ENCODE measurements around the gene RNF223.

Gene RNF223

DNA sequence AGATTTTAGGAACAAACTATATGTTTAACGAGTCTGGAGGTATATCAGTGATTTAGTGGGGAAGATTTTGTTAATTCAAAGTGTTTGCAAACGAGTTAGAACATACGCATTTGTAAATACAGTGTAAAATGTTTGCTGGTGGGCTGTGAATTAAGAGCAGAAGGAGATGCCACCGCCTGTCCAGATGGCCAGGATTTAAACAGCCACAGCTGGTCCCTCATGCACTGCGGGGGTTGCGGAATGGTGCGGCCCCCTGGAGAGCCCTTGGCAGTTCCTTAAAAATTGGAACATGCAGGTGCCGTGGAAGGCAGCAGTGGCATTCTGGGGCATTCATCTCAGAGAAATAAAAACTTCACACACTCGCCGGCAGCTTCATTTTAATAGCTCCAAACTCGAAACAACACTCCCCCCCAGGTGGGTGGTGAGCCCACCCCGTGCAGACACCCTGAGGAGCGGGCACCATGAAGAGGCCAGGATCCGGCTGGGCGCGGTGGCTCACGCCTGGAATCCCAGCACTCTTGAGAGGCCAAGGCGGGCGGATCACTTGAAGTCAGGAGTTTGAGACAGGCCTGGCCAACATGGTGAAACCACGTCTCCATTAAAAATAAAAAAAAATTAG lies 45.3 kb upstream of the RNF223 start:
- 93% methylated on average over 17 of the region's 20 CpGs for WGBS (ENCODE audit: insufficient coverage)
- CTCF ChIA-PET: interaction anchor here (1.1 to 6.6 kb wide), 3 partner anchors 18 to 132 kb away, joined by 3 to 60 read pairs (median 5); no protein-coding TSS in a partner anchor
- Histone ChIP-seq H3K9me3 (ENCODE audit: control extremely low read depth in 1 of 5, control insufficient read depth in 4 of 5, insufficient read depth in 2 of 5, low read depth in 1 of 5, low read length in 4 of 5) (peaks cover 0 to 5% (median under 1%) of the 10 kb centered on the region in 5 experiments), H3K27me3 (replicated peaks in 2 of 5; ENCODE audit: control insufficient read depth in 4 of 5, insufficient read depth in 5 of 5, low read length in 4 of 5) (peaks cover 0 to 31% (median 3%) of the 10 kb centered on the region in 5 experiments), H3K36me3 (ENCODE audit: control insufficient read depth in 4 of 4, insufficient read depth in 4 of 4, low read length in 3 of 4) (no peaks in the 10 kb centered on the region), H3K4me3 (ENCODE audit: control insufficient read depth in 1 of 7, extremely low read depth in 1 of 7, insufficient read depth in 4 of 7, low read depth in 2 of 7, low read length in 6 of 7) (no peak overlapping the region), H3K4me1 (ENCODE audit: control extremely low read depth in 1 of 4, control insufficient read depth in 4 of 4, insufficient read depth in 4 of 4, low read length in 3 of 4) (peaks cover 0 to 36% (median 22%) of the 10 kb centered on the region in 4 experiments), H3K27ac (ENCODE audit: insufficient read depth in 1 of 2, low read depth in 1 of 2, low read length in 2 of 2, poor library complexity in 1 of 2, severe bottlenecking in 2 of 2) (no peak overlapping the region)
- POLR2A ChIA-PET: no interaction called here
- DNase-seq: no peak

DNA sequence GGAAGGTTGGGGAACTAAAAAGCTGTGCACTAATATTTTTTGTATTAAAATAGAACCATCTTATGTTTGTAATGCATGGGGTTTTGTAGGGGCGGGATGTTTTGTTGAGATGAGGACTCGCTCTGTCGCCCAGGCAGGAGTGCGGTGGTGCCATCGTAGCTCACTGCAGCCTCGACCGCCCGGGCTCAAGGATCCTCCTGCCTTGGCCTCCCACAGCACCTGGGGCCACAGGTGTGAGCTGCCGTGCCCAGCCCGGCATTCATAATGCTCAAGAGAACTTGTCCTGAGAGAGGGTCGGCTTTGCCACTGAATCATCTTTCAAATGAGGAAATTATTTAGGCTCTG lies 44.7 kb upstream of the RNF223 start:
- no peak overlapping the region for H3K27ac ChIP-seq (ENCODE audit: insufficient read depth in 1 of 2, low read depth in 1 of 2, low read length in 2 of 2, poor library complexity in 1 of 2, severe bottlenecking in 2 of 2)
- H3K36me3 ChIP-seq (ENCODE audit: control insufficient read depth in 4 of 4, insufficient read depth in 4 of 4, low read length in 3 of 4): no peaks in the 10 kb centered on the region
- ChIA-PET POLR2A (no interaction called here), CTCF (interaction anchor here (0.8 to 6.6 kb wide), 4 partner anchors 18 to 136 kb away, joined by 3 to 60 read pairs (median 4); no protein-coding TSS in a partner anchor)
- H3K4me3 ChIP-seq (ENCODE audit: control insufficient read depth in 1 of 7, extremely low read depth in 1 of 7, insufficient read depth in 4 of 7, low read depth in 2 of 7, low read length in 6 of 7): no peak overlapping the region
- H3K4me1 ChIP-seq (ENCODE audit: control extremely low read depth in 1 of 4, control insufficient read depth in 4 of 4, insufficient read depth in 4 of 4, low read length in 3 of 4): peaks cover 0 to 36% (median 22%) of the 10 kb centered on the region in 4 experiments
- peaks cover 0 to 31% (median 3%) of the 10 kb centered on the region in 5 experiments for H3K27me3 ChIP-seq (replicated peaks in 2 of 5; ENCODE audit: control insufficient read depth in 4 of 5, insufficient read depth in 5 of 5, low read length in 4 of 5)
- peaks cover 0 to 5% (median 0%) of the 10 kb centered on the region in 5 experiments for H3K9me3 ChIP-seq (ENCODE audit: control extremely low read depth in 1 of 5, control insufficient read depth in 4 of 5, insufficient read depth in 2 of 5, low read depth in 1 of 5, low read length in 4 of 5)
- no peak for DNase-seq
- WGBS (ENCODE audit: insufficient coverage): 100% methylated on average over 9 of the region's 11 CpGs

- Histone ChIP-seq H3K27ac (ENCODE audit: insufficient read depth in 1 of 2, low read depth in 1 of 2, low read length in 2 of 2, poor library complexity in 1 of 2, severe bottlenecking in 2 of 2) (no peak overlapping the region), H3K9me3 (ENCODE audit: control extremely low read depth in 1 of 5, control insufficient read depth in 4 of 5, insufficient read depth in 2 of 5, low read depth in 1 of 5, low read length in 4 of 5) (peaks cover 0 to 5% (median 5%) of the 10 kb centered on the region in 5 experiments), H3K4me1 (ENCODE audit: control extremely low read depth in 1 of 4, control insufficient read depth in 4 of 4, insufficient read depth in 4 of 4, low read length in 3 of 4) (peaks cover 0 to 32% (median 21%) of the 10 kb centered on the region in 4 experiments), H3K27me3 (replicated peaks in 2 of 5; ENCODE audit: control insufficient read depth in 4 of 5, insufficient read depth in 5 of 5, low read length in 4 of 5) (peaks cover 0 to 31% (median 3%) of the 10 kb centered on the region in 5 experiments), H3K4me3 (ENCODE audit: control insufficient read depth in 1 of 7, extremely low read depth in 1 of 7, insufficient read depth in 4 of 7, low read depth in 2 of 7, low read length in 6 of 7) (no peak overlapping the region), H3K36me3 (ENCODE audit: control insufficient read depth in 4 of 4, insufficient read depth in 4 of 4, low read length in 3 of 4) (peaks cover 0 to 4% (median 4%) of the 10 kb centered on the region in 4 experiments)
- ChIA-PET POLR2A (no interaction called here), CTCF (interaction anchor here (0.8 to 6.6 kb wide), 8 partner anchors 12 to 136 kb away, joined by 3 to 60 read pairs (median 4); no protein-coding TSS in a partner anchor)
- WGBS (ENCODE audit: insufficient coverage): 90% methylated on average over 32 of the region's 33 CpGs
- DNase-seq: no peak
Measured at GRCh38 chr1:1118011-1118875, 44.1 kb upstream of the RNF223 start.

DNA sequence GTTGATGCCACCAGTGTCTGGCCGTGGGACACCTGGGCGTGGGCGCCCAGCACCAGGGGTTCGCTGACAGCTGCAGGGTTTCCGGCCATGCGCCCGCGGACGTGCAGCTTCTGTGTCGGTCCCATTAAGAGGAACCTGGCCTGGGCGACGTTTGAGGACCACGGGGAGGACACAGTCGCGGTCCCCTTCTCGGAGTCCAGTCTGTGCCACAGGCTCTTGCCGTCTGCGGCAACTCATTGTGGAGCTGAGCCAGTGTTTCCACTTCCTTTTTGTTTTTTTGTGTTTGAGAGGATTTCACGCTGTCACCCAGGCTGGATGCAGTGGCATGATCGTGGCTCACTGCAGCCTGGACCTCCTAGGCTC lies 43.3 kb upstream of the RNF223 start:
- peaks cover 0 to 24% (median 18%) of the 10 kb centered on the region in 4 experiments for H3K4me1 ChIP-seq (ENCODE audit: control extremely low read depth in 1 of 4, control insufficient read depth in 4 of 4, insufficient read depth in 4 of 4, low read length in 3 of 4)
- H3K4me3 ChIP-seq (ENCODE audit: control insufficient read depth in 1 of 7, extremely low read depth in 1 of 7, insufficient read depth in 4 of 7, low read depth in 2 of 7, low read length in 6 of 7): no peak overlapping the region
- CTCF ChIA-PET: interaction anchor here (0.9 to 2.1 kb wide), 9 partner anchors 13 to 173 kb away, joined by 3 to 6 read pairs (median 3); no protein-coding TSS in a partner anchor
- WGBS (ENCODE audit: insufficient coverage): 58% methylated on average over 19 of the region's 20 CpGs
- H3K27ac ChIP-seq (ENCODE audit: insufficient read depth in 1 of 2, low read depth in 1 of 2, low read length in 2 of 2, poor library complexity in 1 of 2, severe bottlenecking in 2 of 2): no peak overlapping the region
- POLR2A ChIA-PET: no interaction called here
- peaks cover 0 to 11% (median 9%) of the 10 kb centered on the region in 5 experiments for H3K9me3 ChIP-seq (ENCODE audit: control extremely low read depth in 1 of 5, control insufficient read depth in 4 of 5, insufficient read depth in 2 of 5, low read depth in 1 of 5, low read length in 4 of 5)
- H3K36me3 ChIP-seq (ENCODE audit: control insufficient read depth in 4 of 4, insufficient read depth in 4 of 4, low read length in 3 of 4): peaks cover 0 to 9% (median 7%) of the 10 kb centered on the region in 4 experiments
- H3K27me3 ChIP-seq (replicated peaks in 2 of 5; ENCODE audit: control insufficient read depth in 4 of 5, insufficient read depth in 5 of 5, low read length in 4 of 5): peaks cover 0 to 31% (median 3%) of the 10 kb centered on the region in 5 experiments
- peak in 2 of 3 donors; percentile 28 to 33 for DNase-seq

DNA sequence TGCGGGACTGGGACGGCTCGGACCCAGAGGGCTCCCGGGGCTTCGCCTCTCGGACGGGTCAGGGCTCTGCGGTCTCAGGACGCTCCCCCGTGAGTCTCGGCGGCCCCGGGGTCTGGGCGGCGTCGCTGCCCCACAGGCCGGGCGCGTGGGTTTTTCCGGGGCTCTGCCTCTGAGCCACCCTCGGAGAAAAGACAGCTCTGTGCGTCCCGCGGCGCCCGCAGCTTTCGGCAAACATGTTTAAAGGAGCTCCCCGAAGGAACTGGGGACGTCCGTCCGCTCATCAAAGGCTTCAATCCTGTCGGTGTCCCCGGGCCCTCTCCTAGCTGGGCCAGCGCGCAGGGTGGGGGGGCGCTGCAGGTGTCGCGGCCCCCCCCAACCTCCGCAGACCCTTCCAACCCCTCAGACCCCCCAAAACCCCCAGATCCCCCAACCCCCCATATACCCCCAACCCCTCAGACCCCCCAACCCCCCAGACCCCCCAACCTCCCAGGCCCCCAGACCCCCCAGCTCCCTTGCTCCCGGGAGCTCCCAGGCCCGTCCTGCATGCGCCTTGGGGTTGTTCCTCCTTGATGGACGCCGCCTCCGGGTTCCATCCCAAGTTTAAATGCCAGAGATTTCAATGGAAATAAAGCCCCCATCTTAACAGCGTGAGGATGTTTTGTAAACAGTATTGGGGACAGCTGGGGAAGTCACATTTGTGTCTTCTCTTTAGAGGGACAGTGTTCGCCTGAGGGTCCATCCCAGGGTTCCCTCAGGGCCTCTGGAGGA lies 42.8 kb upstream of the RNF223 start:
- Histone ChIP-seq H3K36me3 (ENCODE audit: control insufficient read depth in 4 of 4, insufficient read depth in 4 of 4, low read length in 3 of 4) (peaks cover 0 to 15% (median 11%) of the 10 kb centered on the region in 4 experiments), H3K27ac (ENCODE audit: insufficient read depth in 1 of 2, low read depth in 1 of 2, low read length in 2 of 2, poor library complexity in 1 of 2, severe bottlenecking in 2 of 2) (no peak overlapping the region), H3K9me3 (ENCODE audit: control extremely low read depth in 1 of 5, control insufficient read depth in 4 of 5, insufficient read depth in 2 of 5, low read depth in 1 of 5, low read length in 4 of 5) (peaks cover 0 to 15% (median 13%) of the 10 kb centered on the region in 5 experiments), H3K4me3 (ENCODE audit: control insufficient read depth in 1 of 7, extremely low read depth in 1 of 7, insufficient read depth in 4 of 7, low read depth in 2 of 7, low read length in 6 of 7) (peak overlapping the region; percentile 36 to 83 (median 70)), H3K27me3 (replicated peaks in 2 of 5; ENCODE audit: control insufficient read depth in 4 of 5, insufficient read depth in 5 of 5, low read length in 4 of 5) (peaks cover 0 to 31% (median 3%) of the 10 kb centered on the region in 5 experiments), H3K4me1 (ENCODE audit: control extremely low read depth in 1 of 4, control insufficient read depth in 4 of 4, insufficient read depth in 4 of 4, low read length in 3 of 4) (peaks cover 0 to 20% (median 13%) of the 10 kb centered on the region in 4 experiments)
- WGBS (ENCODE audit: insufficient coverage): 8% methylated on average over 37 of the region's 47 CpGs
- POLR2A ChIA-PET: interaction anchor here (1.3 kb wide), 1 partner anchor 53 kb away, joined by 6 read pairs; no protein-coding TSS in a partner anchor
- DNase-seq: peak in 2 of 3 donors; percentile 46 to 54
- CTCF ChIA-PET: interaction anchor here (0.7 to 1.8 kb wide), 9 partner anchors 13 to 174 kb away, joined by 3 to 6 read pairs (median 3); no protein-coding TSS in a partner anchor

GRCh38 chr1:1115786-1116700 lies 41.9 kb upstream of the RNF223 start, which contains the start of gene C1orf159:
Gene C1orf159, minus strand, starts transcription at chr1:1116089. Its CDS starts 24,546 bp downstream, at chr1:1091543.
- under 1% methylated on average over 110 of the region's 128 CpGs for WGBS (ENCODE audit: insufficient coverage)
- Histone ChIP-seq H3K27ac (ENCODE audit: insufficient read depth in 1 of 2, low read depth in 1 of 2, low read length in 2 of 2, poor library complexity in 1 of 2, severe bottlenecking in 2 of 2) (no peak within 1 kb of the TSS), H3K4me1 (ENCODE audit: control extremely low read depth in 1 of 4, control insufficient read depth in 4 of 4, insufficient read depth in 4 of 4, low read length in 3 of 4) (peaks cover 0 to 16% (median 12%) of the 10 kb centered on the region in 4 experiments), H3K27me3 (replicated peaks in 2 of 5; ENCODE audit: control insufficient read depth in 4 of 5, insufficient read depth in 5 of 5, low read length in 4 of 5) (peaks cover 0 to 29% (median 3%) of the 10 kb centered on the region in 5 experiments), H3K9me3 (ENCODE audit: control extremely low read depth in 1 of 5, control insufficient read depth in 4 of 5, insufficient read depth in 2 of 5, low read depth in 1 of 5, low read length in 4 of 5) (peaks cover 0 to 15% (median 13%) of the 10 kb centered on the region in 5 experiments), H3K4me3 (ENCODE audit: control insufficient read depth in 1 of 7, extremely low read depth in 1 of 7, insufficient read depth in 4 of 7, low read depth in 2 of 7, low read length in 6 of 7) (peak within 1 kb of the TSS; percentile 61 to 83 (median 70)), H3K36me3 (ENCODE audit: control insufficient read depth in 4 of 4, insufficient read depth in 4 of 4, low read length in 3 of 4) (peaks cover 0 to 16% (median 12%) of the 10 kb centered on the region in 4 experiments)
- POLR2A ChIA-PET: interaction anchor here (1.3 kb wide), 1 partner anchor 52 kb away, joined by 6 read pairs; no protein-coding TSS in a partner anchor
- DNase-seq: peak; percentile 96 to 98 (median 98)
- CTCF ChIA-PET: no interaction called here
